Astrocyte (in vitro differentiated cells and primary cell): ENCODE measurements around the gene COL9A1. TPM values are rescaled to one million over a fixed set of nuclear protein-coding genes. Genes with fewer than 3 reads are reported as not detected.

Experiments used
- DNase-seq: peaks from one replicate; pipeline ENCODE4 v3.0.0-alpha.2; 2010; ENCODE audit warnings: low read depth
- FAIRE-seq: peaks from 2 replicates; lab custom pipeline; 2011; peaks lifted over from hg19 to GRCh38; lab: Jason Lieb, UNC
- H2AFZ ChIP-seq: 2 replicates; pipeline ENCODE4 v1.6.0; 2012; ENCODE audit warnings: low read depth, low read length, inconsistent platforms
- H3K27ac ChIP-seq: 2 replicates; pipeline ENCODE4 v1.5.1; 2011; ENCODE audit warnings: low read depth, low read length, inconsistent platforms
- H3K27me3 ChIP-seq: 2 replicates; pipeline ENCODE4 v1.6.0; 2011; ENCODE audit warnings: low read length, inconsistent platforms; ENCODE audit not compliant: insufficient read depth
- H3K36me3 ChIP-seq: 2 replicates; pipeline ENCODE4 v1.5.1; 2011; ENCODE audit warnings: low read length, inconsistent platforms; ENCODE audit not compliant: insufficient read depth
- H3K4me1 ChIP-seq: 2 replicates; pipeline ENCODE4 v1.5.1; 2011; ENCODE audit warnings: low read length, inconsistent platforms; ENCODE audit not compliant: insufficient read depth
- H3K4me2 ChIP-seq: 2 replicates; pipeline ENCODE4 v1.6.0; 2012; ENCODE audit warnings: low read length, inconsistent platforms
- H3K4me3 ChIP-seq: 2 replicates; pipeline ENCODE4 v1.5.1; 2011; ENCODE audit warnings: low read depth, mild to moderate bottlenecking, low read length, inconsistent platforms; ENCODE audit not compliant: insufficient read depth
- H3K79me2 ChIP-seq: 2 replicates; pipeline ENCODE4 v1.6.0; 2012; ENCODE audit warnings: mild to moderate bottlenecking, low read length, inconsistent platforms; ENCODE audit not compliant: insufficient read depth
- H3K9ac ChIP-seq: 2 replicates; pipeline ENCODE4 v1.6.0; 2012; ENCODE audit warnings: mild to moderate bottlenecking, low read length, inconsistent platforms
- H3K9me3 ChIP-seq: 2 replicates; pipeline ENCODE4 v1.5.1; 2012; ENCODE audit warnings: low read depth, mild to moderate bottlenecking, low read length, inconsistent platforms; ENCODE audit not compliant: insufficient read depth
- H4K20me1 ChIP-seq: 2 replicates; pipeline ENCODE4 v1.6.0; 2012; ENCODE audit warnings: low read length, inconsistent platforms; ENCODE audit not compliant: insufficient read depth
- H3K27ac Mint-ChIP-seq: one replicate; pipeline ENCODE4 v1.8.0; 2021; ENCODE audit warnings: mild to moderate bottlenecking, mixed read lengths; ENCODE audit not compliant: unreplicated experiment
- H3K27me3 Mint-ChIP-seq: one replicate; pipeline ENCODE4 v1.8.0; 2021; ENCODE audit warnings: low read depth, mixed read lengths; ENCODE audit not compliant: unreplicated experiment
- H3K36me3 Mint-ChIP-seq: one replicate; pipeline ENCODE4 v1.8.0; 2021; ENCODE audit warnings: low read depth, mixed read lengths; ENCODE audit not compliant: unreplicated experiment
- H3K4me1 Mint-ChIP-seq: one replicate; pipeline ENCODE4 v1.8.0; 2021; ENCODE audit warnings: low read depth, mixed read lengths; ENCODE audit not compliant: unreplicated experiment
- H3K4me3 Mint-ChIP-seq: one replicate; pipeline ENCODE4 v1.8.0; 2021; ENCODE audit warnings: mild to moderate bottlenecking, moderate library complexity, mixed read lengths; ENCODE audit not compliant: unreplicated experiment
- H3K9me3 Mint-ChIP-seq: one replicate; pipeline ENCODE4 v1.8.0; 2021; ENCODE audit warnings: mild to moderate bottlenecking, mixed read lengths; ENCODE audit not compliant: unreplicated experiment
- CTCF ChIP-seq: IDR thresholded peaks from 2 replicates; pipeline ENCODE4 v1.5.1; 2011; ENCODE audit warnings: low read depth, mild to moderate bottlenecking, inconsistent platforms, low read length, moderate library complexity; ENCODE audit not compliant: insufficient read depth
- EZH2 ChIP-seq: IDR thresholded peaks from 2 replicates; pipeline ENCODE4 v1.6.1; 2012; ENCODE audit warnings: mild to moderate bottlenecking, low read length, inconsistent platforms; ENCODE audit not compliant: insufficient read depth
- total RNA-seq: library from RNA; stranded (reverse); gene quantifications from 2 replicates; pipeline ENCODE4 v1.2.1, GENCODE V29; 2021

Gene COL9A1
- total RNA-seq, 1 donor from 2014 or later, result 0.11 TPM

DNA sequence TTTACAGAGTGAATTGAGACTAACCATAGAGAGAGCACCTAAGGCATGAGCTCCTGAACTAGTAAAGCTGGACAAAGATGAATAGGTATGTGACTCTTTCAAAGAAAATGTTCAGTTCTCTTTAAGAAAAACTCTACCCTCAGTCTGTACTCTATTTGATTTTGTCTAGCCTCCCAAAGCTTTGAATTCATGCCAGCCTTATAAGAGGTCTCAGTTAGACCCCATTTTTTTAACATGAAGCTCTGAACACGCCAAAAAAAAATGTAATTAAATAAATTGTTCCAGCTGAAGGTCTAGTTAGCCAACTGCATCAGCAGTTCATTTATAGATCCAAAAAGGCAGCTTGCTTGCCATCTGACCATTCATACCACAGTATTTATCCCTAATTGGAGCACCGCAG lies 71.6 kb downstream of the COL9A1 start:
- DNase-seq (no peak), FAIRE-seq (no peak)

GRCh38 chr6:70225055-70225454 lies 77.8 kb downstream of the COL9A1 start:
- no peak overlapping the region for H3K4me2 ChIP-seq
- H3K79me2 ChIP-seq, result no peaks in the 10 kb centered on the region
- no peak for TF ChIP-seq EZH2
- no peak for TF ChIP-seq CTCF
- H3K27me3 Mint-ChIP-seq, result peaks cover 11% of the 10 kb centered on the region
- H3K27me3 ChIP-seq, result peaks cover 15% of the 10 kb centered on the region
- H3K36me3 ChIP-seq, result no peaks in the 10 kb centered on the region
- no peaks in the 10 kb centered on the region for H4K20me1 ChIP-seq
- FAIRE-seq (no peak), DNase-seq (no peak)
- H3K9me3 ChIP-seq, result no peaks in the 10 kb centered on the region
- H3K27ac ChIP-seq, result no peak overlapping the region
- H3K27ac Mint-ChIP-seq, result no peak overlapping the region
- H3K4me3 Mint-ChIP-seq, result no peak overlapping the region
- no peak overlapping the region for H2AFZ ChIP-seq
- no peak overlapping the region for H3K4me3 ChIP-seq
- no peaks in the 10 kb centered on the region for H3K9me3 Mint-ChIP-seq
- H3K4me1 ChIP-seq, result no peaks in the 10 kb centered on the region
- H3K36me3 Mint-ChIP-seq, result no peaks in the 10 kb centered on the region
- no peak overlapping the region for H3K9ac ChIP-seq
- H3K4me1 Mint-ChIP-seq, result no peaks in the 10 kb centered on the region

More for the DNA sequence above, 71.6 kb downstream of the COL9A1 start:
- H3K9ac ChIP-seq, result no peak overlapping the region
- H3K36me3 Mint-ChIP-seq, result no peaks in the 10 kb centered on the region
- H4K20me1 ChIP-seq, result no peaks in the 10 kb centered on the region
- no peaks in the 10 kb centered on the region for H3K36me3 ChIP-seq
- no peaks in the 10 kb centered on the region for H3K4me1 ChIP-seq
- no peak overlapping the region for H3K27ac Mint-ChIP-seq
- no peak overlapping the region for H3K4me3 Mint-ChIP-seq
- H3K27me3 Mint-ChIP-seq, result no peaks in the 10 kb centered on the region
- H3K27ac ChIP-seq, result no peak overlapping the region
- H3K9me3 ChIP-seq, result no peaks in the 10 kb centered on the region
- no peak for TF ChIP-seq CTCF
- no peak for TF ChIP-seq EZH2
- H3K4me1 Mint-ChIP-seq, result no peaks in the 10 kb centered on the region
- no peaks in the 10 kb centered on the region for H3K79me2 ChIP-seq
- H2AFZ ChIP-seq, result no peak overlapping the region
- H3K27me3 ChIP-seq, result peaks cover 2% of the 10 kb centered on the region
- H3K4me2 ChIP-seq, result no peak overlapping the region
- no peak overlapping the region for H3K4me3 ChIP-seq
- no peaks in the 10 kb centered on the region for H3K9me3 Mint-ChIP-seq

DNA sequence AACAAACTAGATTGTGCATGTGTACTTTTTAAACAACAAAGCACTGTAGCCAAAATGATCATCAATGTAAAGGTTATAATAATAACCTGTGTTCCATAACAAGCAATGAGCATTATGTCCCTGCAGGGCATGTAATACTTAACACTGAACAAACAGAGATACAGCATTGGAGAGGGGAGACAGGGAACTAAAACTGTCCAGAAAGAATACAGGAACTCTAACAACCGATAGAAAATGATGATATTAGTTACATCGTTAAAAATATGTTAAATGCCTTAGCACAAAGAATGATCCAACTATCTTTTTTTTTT lies 80.5 kb downstream of the COL9A1 start:
- Mint-ChIP-seq H3K27ac (no peak overlapping the region), H3K27me3 (peaks cover 11% of the 10 kb centered on the region), H3K36me3 (no peaks in the 10 kb centered on the region), H3K4me3 (no peak overlapping the region), H3K4me1 (no peaks in the 10 kb centered on the region), H3K9me3 (no peaks in the 10 kb centered on the region)
- H2AFZ ChIP-seq, result no peak overlapping the region
- no peaks in the 10 kb centered on the region for H3K9me3 ChIP-seq
- H3K27me3 ChIP-seq, result peaks cover 21% of the 10 kb centered on the region
- no peaks in the 10 kb centered on the region for H4K20me1 ChIP-seq
- no peak for FAIRE-seq
- H3K27ac ChIP-seq, result no peak overlapping the region
- H3K4me3 ChIP-seq, result no peak overlapping the region
- no peak for DNase-seq
- no peak overlapping the region for H3K4me2 ChIP-seq
- no peaks in the 10 kb centered on the region for H3K4me1 ChIP-seq
- TF ChIP-seq CTCF (no peak), EZH2 (no peak)
- H3K36me3 ChIP-seq, result no peaks in the 10 kb centered on the region
- no peaks in the 10 kb centered on the region for H3K79me2 ChIP-seq
- H3K9ac ChIP-seq, result no peak overlapping the region
